CD4-positive, alpha-beta T cell treated with Interleukin-15 for 1 hour (primary cell): ENCODE results near the gene ACSBG1.

Experiments used
- DNase-seq: peaks from one replicate; pipeline ENCODE4 v3.0.0-alpha.2; 2020

ACSBG1 gene

DNA sequence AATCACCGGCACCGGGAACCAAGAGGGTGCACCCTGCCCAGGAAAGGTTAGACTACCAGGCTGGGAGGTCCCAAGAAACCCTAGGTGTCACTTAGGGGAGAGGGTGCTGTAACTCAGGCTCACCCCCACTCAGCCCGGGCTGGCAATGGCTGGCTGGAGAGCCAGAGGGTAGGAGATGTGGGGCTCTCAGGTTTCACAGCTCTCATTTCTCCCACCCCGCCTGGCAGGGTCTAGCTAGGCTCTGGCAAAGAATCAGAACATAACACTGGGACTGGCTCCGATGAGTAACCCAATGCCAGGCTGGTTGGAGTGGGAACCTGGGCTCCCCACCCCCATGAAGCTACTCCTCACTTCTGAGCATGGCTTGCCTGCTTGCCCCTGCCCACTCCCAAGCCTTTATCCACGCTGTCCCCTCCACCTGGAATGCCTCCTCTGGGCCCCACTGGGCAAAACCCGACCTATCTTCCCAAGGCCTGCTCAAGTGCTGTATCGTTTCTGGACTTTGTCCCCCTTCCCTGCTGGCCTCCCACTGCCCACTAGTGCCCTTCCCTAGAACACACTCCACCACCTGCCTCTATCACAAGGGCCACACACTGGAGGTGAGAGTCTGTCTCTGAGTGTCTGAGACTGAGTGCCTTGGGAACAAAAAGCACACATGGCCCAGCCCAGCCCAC lies 105.2 kb downstream of the ACSBG1 start:
- no peak for DNase-seq

DNA sequence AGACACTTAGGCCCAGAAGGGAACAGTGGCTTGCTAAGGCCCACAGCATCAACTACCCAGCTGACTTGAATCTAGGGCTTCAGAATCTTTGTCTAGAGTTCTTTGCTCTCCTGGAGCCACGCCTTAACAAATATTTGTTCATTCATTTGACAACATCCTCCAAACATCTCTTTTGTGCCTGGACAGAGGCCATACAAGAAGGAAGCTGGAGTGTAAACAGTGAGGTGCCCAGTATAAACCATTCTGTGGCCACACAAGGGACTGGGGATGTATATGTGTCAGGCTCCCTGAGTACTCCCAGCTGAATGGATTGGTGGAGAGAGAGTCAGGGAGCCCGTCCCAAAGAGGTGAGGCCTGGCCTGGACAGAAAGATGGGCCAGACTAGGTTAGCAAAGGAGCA lies 106.5 kb downstream of the ACSBG1 start:
- no peak for DNase-seq

DNA sequence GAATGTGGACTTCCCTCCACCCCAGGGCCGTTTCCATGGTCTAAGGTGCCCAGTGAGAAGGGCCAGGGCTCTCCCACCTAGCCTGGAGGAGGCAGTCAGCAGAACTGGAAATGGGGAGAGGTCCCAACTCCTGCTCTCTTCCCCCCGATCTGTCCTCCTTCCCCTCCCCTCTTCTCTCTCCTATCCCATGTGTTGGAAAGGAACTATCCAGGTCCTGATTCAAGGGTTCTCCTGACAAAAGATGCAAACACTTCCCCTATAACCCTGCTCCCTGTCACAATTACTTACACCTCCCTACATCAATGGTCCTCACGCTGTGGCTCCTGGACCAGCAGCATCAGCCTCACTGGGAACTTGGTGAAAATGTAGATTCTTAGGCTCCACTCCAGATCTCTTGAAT lies 109.1 kb downstream of the ACSBG1 start:
- DNase-seq = no peak

DNA sequence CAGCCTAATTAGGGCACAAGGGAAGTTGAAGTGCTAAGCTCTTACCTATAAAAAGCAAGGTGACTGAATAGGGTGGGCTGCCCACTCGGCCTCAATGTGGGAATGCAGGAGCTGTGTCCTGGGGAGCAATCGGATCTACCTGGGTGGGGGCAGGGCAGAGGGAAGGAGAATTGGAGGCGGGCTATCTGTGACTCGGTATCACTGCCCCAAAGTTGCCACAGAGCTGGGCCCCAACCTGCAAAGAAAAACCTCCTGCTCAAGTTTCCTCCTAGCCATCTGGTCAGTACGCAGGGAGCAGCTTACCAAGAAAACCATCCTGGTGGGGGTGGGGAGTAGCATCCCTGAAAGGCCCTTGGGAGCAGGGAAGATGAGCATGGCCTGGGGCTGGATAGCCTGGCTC lies 113.8 kb downstream of the ACSBG1 start:
- DNase-seq = no peak
